H9 (cell line): ENCODE measurements around the gene NUP133. TPM values are rescaled to one million over a fixed set of nuclear protein-coding genes. Genes with fewer than 3 reads are reported as not detected.

Source experiments
- DNase-seq: peaks from one replicate; pipeline ENCODE4 v3.0.0-alpha.2; 2017
- H2AFZ ChIP-seq: one replicate; pipeline ENCODE4 v1.6.1; 2013; ENCODE audit warnings: mild to moderate bottlenecking, low read length, control low read depth, moderate library complexity
- H2AK5ac ChIP-seq: 2 replicates; pipeline ENCODE4 v1.6.1; 2013; ENCODE audit warnings: low read length, control low read depth, mixed read lengths; ENCODE audit not compliant: insufficient read length
- H2BK120ac ChIP-seq: one replicate; pipeline ENCODE4 v1.6.1; 2013; ENCODE audit warnings: low read depth, mild to moderate bottlenecking, low read length, control low read depth, inconsistent platforms; ENCODE audit not compliant: poor library complexity, severe bottlenecking
- H2BK12ac ChIP-seq: 2 replicates; pipeline ENCODE4 v1.6.1; 2013; ENCODE audit warnings: low read length, control low read depth, mixed read lengths, low read depth; ENCODE audit not compliant: insufficient read length
- H2BK15ac ChIP-seq: 2 replicates; pipeline ENCODE4 v1.6.1; 2013; ENCODE audit warnings: low read depth, low read length, control low read depth
- H2BK20ac ChIP-seq: one replicate; pipeline ENCODE4 v1.6.1; 2013; ENCODE audit warnings: low read depth, mild to moderate bottlenecking, low read length, control low read depth, inconsistent platforms; ENCODE audit not compliant: poor library complexity, severe bottlenecking
- H2BK5ac ChIP-seq: 2 replicates; pipeline ENCODE4 v1.6.1; 2013; ENCODE audit warnings: low read length, control low read depth, mixed read lengths; ENCODE audit not compliant: insufficient read length
- H3K14ac ChIP-seq: 2 replicates; pipeline ENCODE4 v1.6.1; 2013; ENCODE audit warnings: low read length, control low read depth; ENCODE audit not compliant: insufficient read depth
- H3K18ac ChIP-seq: 2 replicates; pipeline ENCODE4 v1.6.1; 2013; ENCODE audit warnings: low read depth, mild to moderate bottlenecking, mixed read lengths, low read length, control low read depth; ENCODE audit not compliant: insufficient read length
- H3K23ac ChIP-seq: 2 replicates; pipeline ENCODE4 v1.6.1; 2013; ENCODE audit warnings: low read length, control low read depth, mixed read lengths, low read depth; ENCODE audit not compliant: insufficient read length
- H3K23me2 ChIP-seq: 2 replicates; pipeline ENCODE4 v1.6.1; 2013; ENCODE audit warnings: low read depth, mild to moderate bottlenecking, mixed read lengths, low read length, control low read depth; ENCODE audit not compliant: insufficient read length, poor library complexity, severe bottlenecking
- H3K27ac ChIP-seq: 2 replicates; pipeline ENCODE4 v1.5.1; 2013; ENCODE audit warnings: low read length, control low read depth, mixed read lengths, low read depth; ENCODE audit not compliant: insufficient read length
- H3K27me3 ChIP-seq: 2 replicates; pipeline ENCODE4 v1.6.1; 2013; ENCODE audit warnings: low read length, control low read depth, inconsistent platforms; ENCODE audit not compliant: insufficient read depth
- H3K4ac ChIP-seq: 2 replicates; pipeline ENCODE4 v1.6.1; 2013; ENCODE audit warnings: low read depth, mild to moderate bottlenecking, control low read depth, inconsistent platforms, low read length, moderate library complexity
- H3K4me1 ChIP-seq: 2 replicates; pipeline ENCODE4 v1.6.1; 2013; ENCODE audit warnings: low read length, control low read depth, inconsistent platforms; ENCODE audit not compliant: insufficient read depth
- H3K4me2 ChIP-seq: 2 replicates; pipeline ENCODE4 v1.6.1; 2013; ENCODE audit warnings: low read length, control low read depth, mixed read lengths; ENCODE audit not compliant: insufficient read length, insufficient read depth
- H3K56ac ChIP-seq: 2 replicates; pipeline ENCODE4 v1.6.1; 2013; ENCODE audit warnings: low read depth, mild to moderate bottlenecking, mixed read lengths, low read length, control low read depth; ENCODE audit not compliant: insufficient read length
- H3K79me1 ChIP-seq: 2 replicates; pipeline ENCODE4 v1.6.1; 2013; ENCODE audit warnings: low read depth, mild to moderate bottlenecking, moderate library complexity, low read length, control low read depth, inconsistent platforms; ENCODE audit not compliant: insufficient read depth, poor library complexity, severe bottlenecking
- H3K79me2 ChIP-seq: 2 replicates; pipeline ENCODE4 v1.6.1; 2013; ENCODE audit warnings: low read length, control low read depth, inconsistent platforms; ENCODE audit not compliant: insufficient read depth
- H3K9ac ChIP-seq: 2 replicates; pipeline ENCODE4 v1.6.1; 2013; ENCODE audit warnings: low read length, control low read depth, mixed read lengths; ENCODE audit not compliant: insufficient read length; ENCODE audit errors: extremely low read depth
- H3K9me3 ChIP-seq: one replicate; pipeline ENCODE4 v1.6.1; 2013; ENCODE audit warnings: low read depth, low read length, inconsistent platforms; ENCODE audit not compliant: control insufficient read depth
- H3T11ph ChIP-seq: one replicate; pipeline ENCODE4 v1.6.1; 2013; ENCODE audit warnings: mild to moderate bottlenecking, low read length, control low read depth, inconsistent platforms
- H4K20me1 ChIP-seq: one replicate; pipeline ENCODE4 v1.6.1; 2013; ENCODE audit not compliant: control insufficient read depth, insufficient read length, insufficient read depth
- H4K5ac ChIP-seq: 2 replicates; pipeline ENCODE4 v1.6.1; 2013; ENCODE audit warnings: low read depth, mild to moderate bottlenecking, mixed read lengths, low read length, control low read depth; ENCODE audit not compliant: insufficient read length
- H4K8ac ChIP-seq: replicated peaks from 2 replicates; pipeline ENCODE4 v1.6.1; 2013; ENCODE audit warnings: low read length, control low read depth, mixed read lengths, low read depth; ENCODE audit not compliant: insufficient read length
- H4K91ac ChIP-seq: 2 replicates; pipeline ENCODE4 v1.6.1; 2013; ENCODE audit warnings: low read depth, mild to moderate bottlenecking, moderate library complexity, mixed read lengths, low read length, control low read depth; ENCODE audit not compliant: insufficient read length
- H3K27ac Mint-ChIP-seq, 3 experiments: 2 replicates in 2 of 3; 3 replicates in 1 of 3; pipeline ENCODE4 v1.8.0; 2020 to 2021; ENCODE audit warnings: mixed read lengths in 3 of 3, mild to moderate bottlenecking in 1 of 3, moderate library complexity in 1 of 3
- H3K27me3 Mint-ChIP-seq: 2 replicates; pipeline ENCODE4 v1.8.0; 2021; ENCODE audit warnings: low read depth, mild to moderate bottlenecking, moderate library complexity, mixed read lengths
- H3K36me3 Mint-ChIP-seq, 3 experiments: 2 replicates in 2 of 3; 3 replicates in 1 of 3; pipeline ENCODE4 v1.8.0; 2020 to 2021; ENCODE audit warnings: low read depth in 3 of 3, mixed read lengths in 3 of 3; ENCODE audit not compliant: insufficient read depth in 1 of 3
- H3K4me1 Mint-ChIP-seq, 2 experiments: 2 replicates each; pipeline ENCODE4 v1.8.0; 2020; ENCODE audit warnings: mixed read lengths in 2 of 2
- H3K4me3 Mint-ChIP-seq, 2 experiments: 2 replicates in 1 of 2; 3 replicates in 1 of 2; pipeline ENCODE4 v1.8.0; 2020 to 2021; ENCODE audit warnings: mild to moderate bottlenecking in 2 of 2, mixed read lengths in 2 of 2, moderate library complexity in 1 of 2
- H3K9me3 Mint-ChIP-seq, 2 experiments: 2 replicates in 1 of 2; 3 replicates in 1 of 2; pipeline ENCODE4 v1.8.0; 2020; ENCODE audit warnings: mild to moderate bottlenecking in 2 of 2, mixed read lengths in 2 of 2, moderate library complexity in 1 of 2
- WGBS: extraction: QIAGEN DNeasy Blood & Tissue Kit; methylation state at CpG from one replicate; pipeline ENCODE4 v1.1.7; 2013; ENCODE audit warnings: missing lambda C conversion rate, low lambda C conversion rate, mixed read lengths; ENCODE audit not compliant: insufficient read length; ENCODE audit errors: extremely low coverage; 5-methylcytosine and 5-hydroxymethylcytosine counted together
- total RNA-seq: library from RNA; stranded (reverse); gene quantifications from 2 replicates; pipeline ENCODE4 v1.2.1, GENCODE V29; 2021
- TF ChIP-seq, protein P1 (sequence below): fragments of 200-600 bp; sonication (generic); conservative IDR thresholded peaks from 3 replicates; pipeline ENCODE4 v1.8.0; 2021; ENCODE audit warnings: antibody characterized with exemption, mild to moderate bottlenecking

The NUP133 gene
- total RNA-seq, 1 experiment from 2014 or later: 71.3 TPM

GRCh38 chr1:229440851-229441537 is 67.1 kb downstream of the NUP133 start:
- Histone ChIP-seq H4K20me1 (no peaks in the 10 kb centered on the region), H3K79me2 (no peaks in the 10 kb centered on the region), H3K23me2 (no peaks in the 10 kb centered on the region), H3K23ac (no peak overlapping the region), H3K79me1 (no peaks in the 10 kb centered on the region), H3K4ac (no peak overlapping the region), H2BK120ac (no peak overlapping the region), H3K9ac (no peak overlapping the region), H3K27me3 (no peaks in the 10 kb centered on the region), H3K4me2 (no peak overlapping the region), H2BK5ac (no peak overlapping the region), H2BK20ac (no peak overlapping the region), H4K8ac (no peak overlapping the region), H2AFZ (no peak overlapping the region), H3K14ac (no peak overlapping the region), H4K5ac (no peak overlapping the region), H2AK5ac (no peak overlapping the region), H3K18ac (no peak overlapping the region), H2BK15ac (no peak overlapping the region), H3K4me1 (no peaks in the 10 kb centered on the region), H4K91ac (no peak overlapping the region), H3K27ac (no peak overlapping the region), H3K9me3 (no peaks in the 10 kb centered on the region), H3T11ph (no peak overlapping the region), H2BK12ac (no peak overlapping the region), H3K56ac (no peak overlapping the region)
- WGBS: no CpG with 5 or more reads among the region's 5 CpGs
- peaks cover 4 to 55% (median 30%) of the 10 kb centered on the region in 3 experiments; a peak in 6 of 7 replicates for H3K36me3 Mint-ChIP-seq
- peak overlapping the region in 2 of 3 experiments; percentile 22 to 74; a peak in 2 of 7 replicates for H3K27ac Mint-ChIP-seq
- peaks cover 13% of the 10 kb centered on the region for H3K27me3 Mint-ChIP-seq
- H3K9me3 Mint-ChIP-seq: no peaks in the 10 kb centered on the region
- no peak for DNase-seq
- TF ChIP-seq, protein P1, sequence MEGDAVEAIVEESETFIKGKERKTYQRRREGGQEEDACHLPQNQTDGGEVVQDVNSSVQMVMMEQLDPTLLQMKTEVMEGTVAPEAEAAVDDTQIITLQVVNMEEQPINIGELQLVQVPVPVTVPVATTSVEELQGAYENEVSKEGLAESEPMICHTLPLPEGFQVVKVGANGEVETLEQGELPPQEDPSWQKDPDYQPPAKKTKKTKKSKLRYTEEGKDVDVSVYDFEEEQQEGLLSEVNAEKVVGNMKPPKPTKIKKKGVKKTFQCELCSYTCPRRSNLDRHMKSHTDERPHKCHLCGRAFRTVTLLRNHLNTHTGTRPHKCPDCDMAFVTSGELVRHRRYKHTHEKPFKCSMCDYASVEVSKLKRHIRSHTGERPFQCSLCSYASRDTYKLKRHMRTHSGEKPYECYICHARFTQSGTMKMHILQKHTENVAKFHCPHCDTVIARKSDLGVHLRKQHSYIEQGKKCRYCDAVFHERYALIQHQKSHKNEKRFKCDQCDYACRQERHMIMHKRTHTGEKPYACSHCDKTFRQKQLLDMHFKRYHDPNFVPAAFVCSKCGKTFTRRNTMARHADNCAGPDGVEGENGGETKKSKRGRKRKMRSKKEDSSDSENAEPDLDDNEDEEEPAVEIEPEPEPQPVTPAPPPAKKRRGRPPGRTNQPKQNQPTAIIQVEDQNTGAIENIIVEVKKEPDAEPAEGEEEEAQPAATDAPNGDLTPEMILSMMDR: no peak
- H3K4me3 Mint-ChIP-seq: no peak overlapping the region
- 0 out of 4 replicates have a peak, but pooled peaks cover 0 to 2% of the 10 kb centered on the region in 2 experiments for H3K4me1 Mint-ChIP-seq
